AG09309 (cell line): ENCODE results near the gene ETV3.
A peak's percentile ranks its signal among the peaks of the same experiment; 100 is the strongest.
"Not testable (repeated sequence)": the region's sequence is repeated elsewhere in the genome, so short reads cannot be mapped to it uniquely, and the experiment has no call there.

Source experiments
- DNase-seq: peaks from one replicate; pipeline ENCODE4 v3.0.0-alpha.2; 2010; ENCODE audit warnings: low read depth
- H3K4me3 ChIP-seq: 2 replicates; pipeline ENCODE4 v1.5.1; 2011; ENCODE audit warnings: mild to moderate bottlenecking, low read depth, low read length, moderate library complexity; ENCODE audit not compliant: control insufficient read depth
- CTCF ChIP-seq: IDR thresholded peaks from 2 replicates; pipeline ENCODE4 v1.5.1; 2011; ENCODE audit warnings: mild to moderate bottlenecking, low read depth, low read length, inconsistent platforms; ENCODE audit not compliant: insufficient read depth, control insufficient read depth; ENCODE audit errors: missing control alignments

Gene ETV3

GRCh38 chr1:157177733-157178394, 39.7 kb upstream of the ETV3 start:
- no peak for TF ChIP-seq CTCF
- DNase-seq, result no peak
- H3K4me3 ChIP-seq, result no peak overlapping the region

- TF ChIP-seq CTCF, result no peak
- DNase-seq, result no peak
- H3K4me3 ChIP-seq, result no peak overlapping the region
Measured at GRCh38 chr1:157176591-157177121, 38.5 kb upstream of the ETV3 start.

GRCh38 chr1:157176016-157176415, 37.8 kb upstream of the ETV3 start:
- H3K4me3 ChIP-seq, result no peak overlapping the region
- no peak for TF ChIP-seq CTCF
- no peak for DNase-seq

- no peak for TF ChIP-seq CTCF
- H3K4me3 ChIP-seq, result no peak overlapping the region
- no peak for DNase-seq
Measured at GRCh38 chr1:157173900-157174410, 35.8 kb upstream of the ETV3 start.

- DNase-seq, H3K4me3 ChIP-seq: not testable (repeated sequence)
Measured at GRCh38 chr1:157173241-157173640, 35.0 kb upstream of the ETV3 start.

GRCh38 chr1:157172591-157172990, 34.4 kb upstream of the ETV3 start:
- H3K4me3 ChIP-seq, DNase-seq: not testable (repeated sequence)

GRCh38 chr1:157171903-157172503, 33.8 kb upstream of the ETV3 start:
- DNase-seq, H3K4me3 ChIP-seq: not testable (repeated sequence)
- peak; percentile 22 for TF ChIP-seq CTCF
